HepG2 (cell line): Measurements from ENCODE around the gene TTLL1. TPM values are rescaled to one million over a fixed set of nuclear protein-coding genes. Genes with fewer than 3 reads are reported as not detected.

Source experiments
- ATF4 ChIP-seq, 2 experiments: fragments of 450-650 bp in 1 of 2; sonication (generic) in 1 of 2; formaldehyde crosslinking; IDR thresholded peaks; 2 replicates each; pipeline versions ENCODE4 v1.5.0 to v1.8.0; 2020 to 2022; ENCODE audit warnings: mild to moderate bottlenecking in 1 of 2, missing genetic modification reagents in 1 of 2
- CEBPZ ChIP-seq: IDR thresholded peaks from 2 replicates; pipeline ENCODE4 v1.6.1; 2012; ENCODE audit warnings: low read length, improper control_type of control experiment
- HNRNPK ChIP-seq: fragments of 200-400 bp; formaldehyde crosslinking; IDR thresholded peaks from 2 replicates; pipeline ENCODE4 v1.6.1; 2018; ENCODE audit warnings: low read length, low read depth, moderate library complexity, mild to moderate bottlenecking; ENCODE audit not compliant: poor library complexity, severe bottlenecking
- IRF2 ChIP-seq: IDR thresholded peaks from 2 replicates; pipeline ENCODE4 v1.6.1; 2018; ENCODE audit warnings: missing genetic modification reagents, missing compliant biosample characterization
- KLF16 ChIP-seq, 2 experiments: sonication (generic) in 1 of 2; formaldehyde crosslinking in 1 of 2; IDR thresholded peaks; 2 replicates each; pipeline versions ENCODE4 v1.6.1 to v1.8.0; 2016 to 2023; ENCODE audit warnings: missing genetic modification reagents in 2 of 2, missing compliant biosample characterization in 1 of 2
- MAZ ChIP-seq, 2 experiments: sonication (generic) in 1 of 2; formaldehyde crosslinking in 1 of 2; IDR thresholded peaks; 2 replicates each; pipeline versions ENCODE4 v1.5.0 to v1.6.1; 2012 to 2020; ENCODE audit warnings: low read depth in 2 of 2, mild to moderate bottlenecking in 2 of 2, borderline replicate concordance in 1 of 2, improper control_type of control experiment in 1 of 2, low read length in 1 of 2, missing genetic modification reagents in 1 of 2, moderate library complexity in 1 of 2
- MTA1 ChIP-seq: sonication (generic); formaldehyde crosslinking; IDR thresholded peaks from 2 replicates; pipeline ENCODE4 v1.4.0; 2020; ENCODE audit warnings: missing genetic modification reagents, mild to moderate bottlenecking, borderline replicate concordance
- POLR2AphosphoS2 ChIP-seq: IDR thresholded peaks from 2 replicates; pipeline ENCODE4 v1.6.1; 2011; ENCODE audit warnings: low read depth, low read length, improper control_type of control experiment
- RXRB ChIP-seq: IDR thresholded peaks from 2 replicates; pipeline ENCODE4 v1.6.1; 2016; ENCODE audit warnings: borderline replicate concordance, missing genetic modification reagents, missing compliant biosample characterization
- SETDB1 ChIP-seq: sonication (generic); formaldehyde crosslinking; IDR thresholded peaks from 2 replicates; pipeline ENCODE4 v1.5.1; 2020; ENCODE audit warnings: missing genetic modification reagents, mild to moderate bottlenecking, borderline replicate concordance
- SMAD3 ChIP-seq: sonication (generic); formaldehyde crosslinking; IDR thresholded peaks from 2 replicates; pipeline ENCODE4 v1.4.0; 2020; ENCODE audit warnings: missing genetic modification reagents
- ZBTB14 ChIP-seq: sonication (generic); formaldehyde crosslinking; IDR thresholded peaks from 2 replicates; pipeline ENCODE4 v1.4.0; 2020; ENCODE audit warnings: missing genetic modification reagents
- ZEB1 ChIP-seq: IDR thresholded peaks from 2 replicates; pipeline ENCODE4 v1.6.1; 2012; ENCODE audit warnings: mild to moderate bottlenecking, low read depth, inconsistent platforms; ENCODE audit not compliant: insufficient replicate concordance
- ZNF260 ChIP-seq: sonication (generic); formaldehyde crosslinking; IDR thresholded peaks from 2 replicates; pipeline ENCODE4 v1.4.0; 2020; ENCODE audit warnings: missing genetic modification reagents, low read depth, mild to moderate bottlenecking, borderline replicate concordance
- ZNF275 ChIP-seq: sonication (generic); formaldehyde crosslinking; IDR thresholded peaks from 2 replicates; pipeline ENCODE4 v1.8.0; 2022; ENCODE audit warnings: missing genetic modification reagents, mild to moderate bottlenecking, inconsistent platforms, borderline replicate concordance
- ZNF414 ChIP-seq: sonication (generic); formaldehyde crosslinking; IDR thresholded peaks from 2 replicates; pipeline ENCODE4 v1.5.0; 2020; ENCODE audit warnings: missing genetic modification reagents
- ZNF558 ChIP-seq: sonication (generic); formaldehyde crosslinking; IDR thresholded peaks from 2 replicates; pipeline ENCODE4 v1.9.0; 2022; ENCODE audit warnings: mild to moderate bottlenecking, missing genetic modification reagents, borderline replicate concordance
- ZNF605 ChIP-seq: sonication (generic); formaldehyde crosslinking; IDR thresholded peaks from 2 replicates; pipeline ENCODE4 v1.8.0; 2022; ENCODE audit warnings: mild to moderate bottlenecking, missing genetic modification reagents
- ZNF660 ChIP-seq: sonication (generic); formaldehyde crosslinking; IDR thresholded peaks from 2 replicates; pipeline ENCODE4 v1.5.1; 2020; ENCODE audit warnings: mild to moderate bottlenecking, low read depth, missing genetic modification reagents, borderline replicate concordance
- polyA plus RNA-seq, 8 experiments: library from polyadenylated mRNA; depleted of rRNA in 3 of 8; stranded (reverse) in 7 of 8; unstranded in 1 of 8; fragments of >200 nt; fragmentation: Illumina TruSeq in 4 of 8; extraction: Trizol in 4 of 8; gene quantifications; 2 replicates each; pipeline versions ENCODE4 v1.2.1 to v1.2.3, GENCODE V29; 2011 to 2016; ENCODE audit warnings: low read depth in 4 of 8, missing spikeins in 1 of 8, mixed read lengths in 1 of 8; ENCODE audit not compliant: insufficient read depth in 1 of 8
- total RNA-seq, 5 experiments: library from RNA; depleted of rRNA; stranded (reverse); fragments of >200 nt; fragmentation: Illumina TruSeq; extraction: Trizol; gene quantifications; 2 replicates each; pipeline ENCODE4 v1.2.3, GENCODE V29; 2016; ENCODE audit warnings: low read depth in 1 of 5

TTLL1 gene
- total and polyA plus RNA-seq, 2 of the 13 experiments (the other 11 are each of a cell fraction or from before 2014, with no cell fraction given), result 1.6 to 5.3 TPM

- TF ChIP-seq IRF2 (peak; percentile 63; the same call in 1 of the 2 replicates), ATF4 (CRISPR knock-in tag; IDR thresholded peaks at IDR 0.05) (peak in 1 of 2 experiments; percentile 53; a peak in 2 of 4 replicates), ZBTB14 (CRISPR knock-in tag) (no peak), HNRNPK (peak; percentile 10), ZNF558 (CRISPR knock-in tag) (peak; percentile 83; the same call in 1 of the 2 replicates), ZNF260 (CRISPR knock-in tag) (no peak), RXRB (peak; percentile 39; the same call in 1 of the 2 replicates), ZNF605 (CRISPR knock-in tag) (no peak), SMAD3 (CRISPR knock-in tag) (0 out of 2 replicates have a peak, but pooled peaks have one; percentile 34), ZNF275 (0 out of 2 replicates have a peak, but pooled peaks have one; percentile 59), ZNF414 (CRISPR knock-in tag) (0 out of 2 replicates have a peak, but pooled peaks have one; percentile 68), ZEB1 (no peak), MTA1 (CRISPR knock-in tag) (0 out of 2 replicates have a peak, but pooled peaks have one; percentile 41), MAZ (IDR thresholded peaks at IDR 0.05; ENCODE audit: borderline replicate concordance, low read depth, low read length) (peak; percentile 80; the same call in 1 of the 2 replicates), MAZ (CRISPR knock-in tag; IDR thresholded peaks at IDR 0.05; ENCODE audit: low read depth) (peak; percentile 77), ZNF660 (CRISPR knock-in tag) (no peak), KLF16 (CRISPR knock-in tag; IDR thresholded peaks at IDR 0.05) (peak in 1 of 2 experiments; percentile 80; a peak in 2 of 4 replicates), SETDB1 (no peak; the same call in 1 of the 2 replicates), POLR2AphosphoS2 (no peak), CEBPZ (no peak)
Observed at GRCh38 chr22:43088984-43089717, at the start of gene TTLL1 (continued).
